NK-92 (cell line): ENCODE results near the gene LBR.

Source experiments
- DNase-seq: peaks from one replicate; lab custom pipeline; 2025; ENCODE audit not compliant: unreplicated experiment; lab: John Stamatoyannopoulos, UW

LBR gene

GRCh38 chr1:225378880-225379279, 49.0 kb downstream of the LBR start:
- no peak for DNase-seq

GRCh38 chr1:225374996-225375395, 52.8 kb downstream of the LBR start:
- DNase-seq = no peak

- DNase-seq = no peak
Measured at GRCh38 chr1:225373155-225373554, 54.7 kb downstream of the LBR start.

- no peak for DNase-seq
Measured at GRCh38 chr1:225371366-225372010, 56.4 kb downstream of the LBR start.

GRCh38 chr1:225368036-225368552, 59.7 kb downstream of the LBR start:
- no peak for DNase-seq

- no peak for DNase-seq
Measured at GRCh38 chr1:225366552-225366951, 61.3 kb downstream of the LBR start.

- DNase-seq = no peak
Measured at GRCh38 chr1:225366018-225366417, 61.8 kb downstream of the LBR start.

GRCh38 chr1:225364439-225364838, 63.4 kb downstream of the LBR start:
- DNase-seq = no peak

GRCh38 chr1:225362805-225363204, 65.0 kb downstream of the LBR start:
- no peak for DNase-seq

- no peak for DNase-seq
Measured at GRCh38 chr1:225361176-225361575, 66.7 kb downstream of the LBR start.

GRCh38 chr1:225360119-225360518, 67.7 kb downstream of the LBR start:
- no peak for DNase-seq

- no peak for DNase-seq
Measured at GRCh38 chr1:225355863-225356262, 72.0 kb downstream of the LBR start.

- no peak for DNase-seq
Measured at GRCh38 chr1:225354906-225355305, 72.9 kb downstream of the LBR start.
